Mesendoderm (in vitro differentiated cells): ENCODE results near the gene CACNB1.

Experiments used
- DNase-seq: peaks from one replicate; pipeline ENCODE4 v3.0.0; 2013
- H2AK5ac ChIP-seq: 2 replicates; pipeline ENCODE4 v1.6.1; 2013; ENCODE audit warnings: low read length, inconsistent platforms
- H2BK120ac ChIP-seq: 2 replicates; pipeline ENCODE4 v1.6.1; 2013; ENCODE audit warnings: low read depth, mild to moderate bottlenecking, low read length, moderate library complexity, mixed read lengths
- H2BK15ac ChIP-seq: replicated peaks from 2 replicates; pipeline ENCODE4 v1.6.1; 2013; ENCODE audit warnings: low read depth, mild to moderate bottlenecking, moderate library complexity
- H2BK5ac ChIP-seq: 2 replicates; pipeline ENCODE4 v1.6.1; 2013; ENCODE audit warnings: low read length, inconsistent platforms
- H3K18ac ChIP-seq: 2 replicates; pipeline ENCODE4 v1.6.1; 2013; ENCODE audit warnings: mild to moderate bottlenecking, low read length, mixed read lengths
- H3K23ac ChIP-seq: one replicate; pipeline ENCODE4 v1.6.1; 2013; ENCODE audit warnings: low read length
- H3K27ac ChIP-seq: 2 replicates; pipeline ENCODE4 v1.5.1; 2013; ENCODE audit warnings: low read depth, mild to moderate bottlenecking, inconsistent platforms, low read length, moderate library complexity
- H3K27me3 ChIP-seq: 2 replicates; pipeline ENCODE4 v1.6.1; 2013; ENCODE audit warnings: low read length, control low read depth, mild to moderate bottlenecking, inconsistent platforms; ENCODE audit not compliant: insufficient read depth, poor library complexity
- H3K36me3 ChIP-seq: 2 replicates; pipeline ENCODE4 v1.6.1; 2013; ENCODE audit warnings: low read length, inconsistent platforms; ENCODE audit not compliant: control insufficient read depth, insufficient read depth
- H3K4ac ChIP-seq: one replicate; pipeline ENCODE4 v1.6.1; 2013; ENCODE audit warnings: low read depth, mild to moderate bottlenecking, low read length, moderate library complexity
- H3K4me1 ChIP-seq: 2 replicates; pipeline ENCODE4 v1.6.1; 2013; ENCODE audit warnings: low read depth, low read length, inconsistent platforms; ENCODE audit not compliant: control insufficient read depth
- H3K4me2 ChIP-seq: 2 replicates; pipeline ENCODE4 v1.6.1; 2013; ENCODE audit warnings: low read length
- H3K4me3 ChIP-seq: 2 replicates; pipeline ENCODE4 v1.5.1; 2013; ENCODE audit warnings: mild to moderate bottlenecking, low read length
- H3K56ac ChIP-seq: one replicate; pipeline ENCODE4 v1.6.1; 2013; ENCODE audit warnings: low read length
- H3K79me1 ChIP-seq: 2 replicates; pipeline ENCODE4 v1.6.1; 2013; ENCODE audit warnings: low read length, inconsistent platforms
- H3K79me2 ChIP-seq: 2 replicates; pipeline ENCODE4 v1.6.1; 2013; ENCODE audit warnings: mild to moderate bottlenecking, low read length; ENCODE audit not compliant: control insufficient read depth, insufficient read depth
- H3K9ac ChIP-seq: 2 replicates; pipeline ENCODE4 v1.6.1; 2013; ENCODE audit warnings: low read length, inconsistent platforms
- H4K5ac ChIP-seq: one replicate; pipeline ENCODE4 v1.6.1; 2013; ENCODE audit warnings: low read length
- H4K8ac ChIP-seq: one replicate; pipeline ENCODE4 v1.6.1; 2013; ENCODE audit warnings: low read depth, mild to moderate bottlenecking, control low read depth, low read length, moderate library complexity
- WGBS: extraction: QIAGEN DNeasy Blood & Tissue Kit; methylation state at CpG from one replicate; pipeline ENCODE4 v1.1.7; 2013; ENCODE audit warnings: low lambda C conversion rate, missing lambda C conversion rate; ENCODE audit not compliant: insufficient coverage; ENCODE audit errors: extremely low coverage; 5-methylcytosine and 5-hydroxymethylcytosine counted together

The CACNB1 gene

GRCh38 chr17:39229274-39229913 lies 31.9 kb upstream of the CACNB1 start:
- no CpG with 5 or more reads among the region's 11 CpGs for WGBS
- Histone ChIP-seq H2AK5ac (no peak overlapping the region), H3K27ac (no peak overlapping the region), H3K4ac (no peak overlapping the region), H2BK15ac (no peak overlapping the region), H4K8ac (no peak overlapping the region), H3K4me3 (no peak overlapping the region), H3K79me2 (no peaks in the 10 kb centered on the region), H2BK5ac (no peak overlapping the region), H3K27me3 (peaks cover 13% of the 10 kb centered on the region), H3K4me2 (no peak overlapping the region), H4K5ac (no peak overlapping the region), H3K79me1 (no peaks in the 10 kb centered on the region), H3K4me1 (peaks cover 5% of the 10 kb centered on the region), H3K18ac (no peak overlapping the region), H3K56ac (no peak overlapping the region), H3K36me3 (no peaks in the 10 kb centered on the region), H3K9ac (no peak overlapping the region), H2BK120ac (no peak overlapping the region), H3K23ac (no peak overlapping the region)
- DNase-seq, result no peak

DNA sequence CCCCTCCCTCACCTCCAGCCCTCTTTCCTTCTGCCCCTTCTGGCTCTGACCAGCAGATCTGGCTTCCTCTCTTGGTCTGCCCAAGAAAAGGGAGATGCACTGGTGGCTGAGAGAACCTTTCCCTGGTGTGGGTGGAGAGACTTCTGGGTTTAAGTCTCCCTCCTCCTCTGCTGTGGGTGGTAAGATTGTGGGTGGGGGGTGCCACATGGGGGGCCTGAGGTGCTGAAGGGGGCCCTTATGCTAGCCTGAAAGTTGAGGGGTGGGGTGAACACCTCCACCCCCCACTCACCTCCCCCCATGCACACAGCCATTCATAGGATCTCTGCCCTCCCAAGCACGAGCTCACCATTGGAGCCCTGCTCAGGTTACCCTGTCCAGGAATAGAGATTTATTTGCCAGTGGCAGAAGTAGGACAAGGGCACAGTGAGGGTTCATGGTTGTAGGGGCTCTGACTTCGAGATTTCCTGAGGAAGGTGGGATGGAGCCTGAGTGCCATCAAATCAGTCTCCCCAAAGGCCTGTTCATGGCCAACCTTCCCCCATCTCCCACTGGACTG lies 30.0 kb upstream of the CACNB1 start:
- no peak overlapping the region for H2BK15ac ChIP-seq
- peaks cover 24% of the 10 kb centered on the region for H3K27me3 ChIP-seq
- no peak overlapping the region for H3K4me3 ChIP-seq
- no peak overlapping the region for H3K4me2 ChIP-seq
- H2BK5ac ChIP-seq, result no peak overlapping the region
- H2BK120ac ChIP-seq, result no peak overlapping the region
- no peak overlapping the region for H3K4ac ChIP-seq
- no peak overlapping the region for H3K23ac ChIP-seq
- no CpG with 5 or more reads among the region's 2 CpGs for WGBS
- no peaks in the 10 kb centered on the region for H3K79me1 ChIP-seq
- H3K56ac ChIP-seq, result no peak overlapping the region
- H3K9ac ChIP-seq, result no peak overlapping the region
- H3K36me3 ChIP-seq, result no peaks in the 10 kb centered on the region
- H4K5ac ChIP-seq, result no peak overlapping the region
- H3K27ac ChIP-seq, result no peak overlapping the region
- H3K18ac ChIP-seq, result no peak overlapping the region
- H4K8ac ChIP-seq, result no peak overlapping the region
- no peak overlapping the region for H2AK5ac ChIP-seq
- DNase-seq, result no peak
- H3K4me1 ChIP-seq, result peaks cover 5% of the 10 kb centered on the region
- no peaks in the 10 kb centered on the region for H3K79me2 ChIP-seq

DNA sequence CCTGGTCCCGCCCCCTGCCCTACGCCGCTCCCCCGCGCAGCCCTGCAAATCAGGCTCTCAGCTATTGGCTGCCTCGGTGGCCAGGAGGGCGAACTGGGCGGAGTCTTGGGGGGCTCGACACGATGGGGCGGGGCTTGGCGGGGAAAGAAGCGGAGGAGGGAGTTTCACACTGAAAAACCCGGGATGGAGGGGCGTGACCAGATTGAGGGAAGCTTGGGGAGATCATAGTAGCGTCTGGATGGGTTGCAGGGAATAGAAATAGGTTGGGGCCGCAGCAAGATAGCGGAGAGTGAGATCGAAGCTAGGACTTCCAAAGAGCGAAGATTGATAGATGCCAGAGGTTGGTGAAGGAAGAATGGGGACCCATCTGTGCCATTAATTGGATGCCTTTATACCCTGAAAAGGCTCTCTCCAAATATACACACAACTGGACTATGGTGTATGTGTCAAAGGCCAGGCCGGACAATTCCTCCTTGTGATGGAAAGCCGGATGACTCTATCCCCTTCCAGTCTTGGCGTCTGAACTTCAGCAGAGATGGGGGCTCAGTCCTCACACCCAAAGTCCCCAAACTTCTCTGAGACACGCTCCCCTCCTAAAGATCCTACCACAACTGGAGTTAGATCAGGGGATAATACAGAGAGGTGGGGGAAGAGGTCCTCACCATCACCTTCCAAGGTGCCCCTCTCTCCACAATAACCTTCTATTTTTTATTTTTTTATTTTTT lies 28.7 kb upstream of the CACNB1 start:
- peak overlapping the region; percentile 34 for H3K4me2 ChIP-seq
- peak overlapping the region; percentile 24 for H3K9ac ChIP-seq
- WGBS, result no CpG with 5 or more reads among the region's 24 CpGs
- peaks cover 3% of the 10 kb centered on the region for H3K4me1 ChIP-seq
- H3K79me1 ChIP-seq, result no peaks in the 10 kb centered on the region
- peak overlapping the region; percentile 42 for H3K56ac ChIP-seq
- H3K36me3 ChIP-seq, result no peaks in the 10 kb centered on the region
- H3K4me3 ChIP-seq, result no peak overlapping the region
- no peak overlapping the region for H2BK5ac ChIP-seq
- no peak overlapping the region for H3K23ac ChIP-seq
- no peak overlapping the region for H4K8ac ChIP-seq
- no peak overlapping the region for H3K4ac ChIP-seq
- no peaks in the 10 kb centered on the region for H3K79me2 ChIP-seq
- no peak overlapping the region for H2BK120ac ChIP-seq
- H3K18ac ChIP-seq, result no peak overlapping the region
- H2AK5ac ChIP-seq, result no peak overlapping the region
- no peak overlapping the region for H4K5ac ChIP-seq
- peak; percentile 91 for DNase-seq
- H2BK15ac ChIP-seq, result no peak overlapping the region
- no peak overlapping the region for H3K27ac ChIP-seq
- peaks cover 24% of the 10 kb centered on the region for H3K27me3 ChIP-seq

GRCh38 chr17:39225308-39225958 lies 28.0 kb upstream of the CACNB1 start, which contains the start of gene STAC2:
STAC2 (minus strand) TSS chr17:39225945; CDS start chr17:39225502, 443 bp downstream.
- Histone ChIP-seq H3K23ac (no peak within 1 kb of the TSS), H3K18ac (no peak within 1 kb of the TSS), H3K27me3 (peaks cover 24% of the 10 kb centered on the region), H3K56ac (peak within 1 kb of the TSS; percentile 42), H2BK120ac (no peak within 1 kb of the TSS), H3K36me3 (no peaks in the 10 kb centered on the region), H3K79me2 (no peaks in the 10 kb centered on the region), H3K79me1 (no peaks in the 10 kb centered on the region), H4K5ac (no peak within 1 kb of the TSS), H3K4me3 (no peak within 1 kb of the TSS), H3K9ac (peak within 1 kb of the TSS; percentile 45), H3K27ac (no peak within 1 kb of the TSS), H2BK5ac (no peak within 1 kb of the TSS), H4K8ac (no peak within 1 kb of the TSS), H3K4me2 (peak within 1 kb of the TSS; percentile 64), H2BK15ac (no peak within 1 kb of the TSS), H2AK5ac (no peak within 1 kb of the TSS), H3K4me1 (peaks cover 3% of the 10 kb centered on the region), H3K4ac (no peak within 1 kb of the TSS)
- WGBS, result no CpG with 5 or more reads among the region's 71 CpGs
- DNase-seq, result no peak

GRCh38 chr17:39224778-39225307 lies 27.4 kb upstream of the CACNB1 start:
- Histone ChIP-seq H3K4ac (no peak overlapping the region), H3K27ac (no peak overlapping the region), H2BK120ac (no peak overlapping the region), H3K36me3 (no peaks in the 10 kb centered on the region), H3K4me3 (no peak overlapping the region), H2AK5ac (no peak overlapping the region), H3K56ac (peak overlapping the region; percentile 42), H3K4me1 (peaks cover 3% of the 10 kb centered on the region), H3K4me2 (peak overlapping the region; percentile 64), H3K79me1 (no peaks in the 10 kb centered on the region), H3K23ac (no peak overlapping the region), H2BK15ac (no peak overlapping the region), H3K79me2 (no peaks in the 10 kb centered on the region), H2BK5ac (no peak overlapping the region), H4K8ac (no peak overlapping the region), H3K9ac (peak overlapping the region; percentile 45), H3K27me3 (peaks cover 24% of the 10 kb centered on the region), H4K5ac (no peak overlapping the region), H3K18ac (no peak overlapping the region)
- no peak for DNase-seq
- no CpG with 5 or more reads among the region's 68 CpGs for WGBS
